ENCODE data around the gene TBC1D2.
A peak's percentile ranks its signal among the peaks of the same experiment; 100 is the strongest.
"Not testable (repeated sequence)": the region's sequence is repeated elsewhere in the genome, so short reads cannot be mapped to it uniquely, and the experiment has no call there.

Gene TBC1D2

GRCh38 chr9:98269652-98270051 lies 14.2 kb upstream of the TBC1D2 start:
- not testable (repeated sequence) for DNase-seq

GRCh38 chr9:98267556-98267955 lies 12.1 kb upstream of the TBC1D2 start:
- DNase-seq: not testable (repeated sequence)

- DNase-seq: no peak
Observed at GRCh38 chr9:98264516-98264915, 9.1 kb upstream of the TBC1D2 start.

DNA sequence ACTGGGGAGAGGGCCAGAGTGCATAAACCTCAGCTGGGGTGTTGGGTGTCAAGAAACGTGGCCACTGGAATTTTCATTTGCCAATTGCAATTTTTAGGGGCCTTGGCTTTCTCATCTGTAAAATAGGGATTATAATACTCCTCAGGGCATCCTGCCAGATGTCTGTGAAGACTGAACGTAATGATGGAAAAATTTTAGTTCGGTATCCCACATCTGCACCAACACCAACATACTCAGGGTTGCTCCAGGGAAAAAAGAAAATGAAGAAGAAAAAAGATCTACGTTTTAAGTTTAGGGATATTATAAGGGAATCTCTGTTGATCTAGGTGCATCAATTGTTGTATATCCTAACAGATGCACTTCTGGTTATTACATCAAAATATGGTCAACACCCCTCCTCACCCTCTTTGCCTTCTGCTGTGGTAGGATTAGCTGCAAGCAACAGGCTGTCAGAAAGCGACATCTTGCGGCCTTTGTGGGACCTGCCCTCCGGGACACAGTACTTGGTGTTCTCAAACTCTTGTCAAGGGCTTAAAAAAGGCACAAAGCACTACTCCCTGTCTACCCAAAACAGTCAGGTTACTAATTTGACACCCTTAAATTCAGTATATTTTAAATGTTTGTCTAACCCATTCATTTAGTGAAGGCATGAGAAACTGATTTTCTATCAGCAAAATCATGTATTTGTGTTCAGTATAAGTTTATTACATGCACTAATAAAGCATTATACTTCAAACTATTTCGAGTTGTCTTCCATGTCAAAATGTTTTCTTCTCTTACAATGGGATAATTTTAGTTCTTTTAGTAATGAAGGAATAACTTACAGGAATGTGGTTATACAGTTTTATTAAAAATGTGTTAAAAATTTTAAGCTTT lies 8.3 kb upstream of the TBC1D2 start:
- DNase-seq: peak; percentile 80

- DNase-seq: no peak
Observed at GRCh38 chr9:98263080-98263479, 7.6 kb upstream of the TBC1D2 start.

DNA sequence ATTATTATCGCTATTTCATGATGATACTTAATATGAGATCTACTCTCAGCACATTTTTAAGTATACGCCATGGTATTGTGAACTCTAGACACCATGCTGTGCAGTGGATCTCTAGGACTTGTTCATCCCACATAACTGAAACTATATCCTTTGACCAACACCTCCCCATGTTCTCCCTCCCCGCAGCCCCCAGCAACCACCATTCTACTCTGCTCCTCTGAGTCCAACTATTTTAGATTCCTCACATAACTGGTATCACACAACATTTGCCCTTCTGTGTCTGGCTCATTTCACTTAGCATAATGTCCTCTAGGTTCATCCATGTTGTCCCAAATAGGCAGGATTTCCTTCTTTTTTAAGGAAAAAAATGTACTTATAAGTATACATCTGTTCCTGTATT lies 6.6 kb upstream of the TBC1D2 start:
- no peak for DNase-seq

GRCh38 chr9:98260635-98261034 lies 5.2 kb upstream of the TBC1D2 start:
- DNase-seq: no peak

DNA sequence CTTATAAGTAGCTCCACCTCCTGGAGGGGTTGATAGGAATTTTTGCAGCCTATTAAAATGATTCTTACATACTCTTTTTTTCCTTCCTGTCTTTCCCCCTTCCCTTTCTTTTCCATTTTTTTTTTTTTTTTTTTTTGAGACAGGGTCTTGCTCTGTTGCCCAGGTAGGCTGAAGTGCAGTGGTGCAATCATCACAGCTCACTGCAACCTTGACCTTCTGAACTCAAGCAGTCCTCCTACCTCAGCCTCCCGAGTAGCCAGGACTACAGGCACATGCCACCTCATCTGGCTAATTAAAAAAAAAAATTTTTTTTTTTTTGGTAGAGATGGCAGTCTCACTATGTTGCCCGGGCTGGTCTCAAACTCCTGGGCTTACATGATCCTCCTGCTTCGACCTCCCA lies 4.3 kb upstream of the TBC1D2 start:
- DNase-seq: no peak

GRCh38 chr9:98256756-98257155 lies 1.3 kb upstream of the TBC1D2 start:
- peak; percentile 4 for DNase-seq

DNA sequence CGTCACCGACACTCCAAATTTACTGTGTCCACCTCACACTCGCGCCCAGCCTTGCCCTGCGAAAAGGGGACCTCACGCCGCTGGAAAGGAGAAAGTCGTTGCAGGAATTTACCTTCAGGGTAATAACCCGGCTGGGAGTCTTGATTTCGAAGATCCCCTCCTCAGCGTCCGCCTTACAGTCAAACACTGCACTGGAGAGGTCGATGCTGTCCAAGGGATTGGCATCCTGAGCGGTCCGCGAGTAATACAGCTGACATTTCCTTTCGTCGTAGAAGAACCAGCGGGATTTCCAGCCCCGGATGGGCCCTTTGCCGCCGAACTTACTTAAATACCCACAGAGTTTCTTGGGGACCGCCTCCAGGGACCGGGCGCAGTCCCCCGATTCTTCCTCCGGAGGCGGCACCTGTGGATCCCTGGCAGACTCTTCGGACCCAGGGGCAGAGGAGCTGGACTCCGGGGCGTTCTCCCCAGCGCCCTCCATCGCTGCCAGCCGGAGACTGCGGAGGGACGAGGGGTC lies 330 bp downstream of the TBC1D2 start:
- DNase-seq: no peak

DNA sequence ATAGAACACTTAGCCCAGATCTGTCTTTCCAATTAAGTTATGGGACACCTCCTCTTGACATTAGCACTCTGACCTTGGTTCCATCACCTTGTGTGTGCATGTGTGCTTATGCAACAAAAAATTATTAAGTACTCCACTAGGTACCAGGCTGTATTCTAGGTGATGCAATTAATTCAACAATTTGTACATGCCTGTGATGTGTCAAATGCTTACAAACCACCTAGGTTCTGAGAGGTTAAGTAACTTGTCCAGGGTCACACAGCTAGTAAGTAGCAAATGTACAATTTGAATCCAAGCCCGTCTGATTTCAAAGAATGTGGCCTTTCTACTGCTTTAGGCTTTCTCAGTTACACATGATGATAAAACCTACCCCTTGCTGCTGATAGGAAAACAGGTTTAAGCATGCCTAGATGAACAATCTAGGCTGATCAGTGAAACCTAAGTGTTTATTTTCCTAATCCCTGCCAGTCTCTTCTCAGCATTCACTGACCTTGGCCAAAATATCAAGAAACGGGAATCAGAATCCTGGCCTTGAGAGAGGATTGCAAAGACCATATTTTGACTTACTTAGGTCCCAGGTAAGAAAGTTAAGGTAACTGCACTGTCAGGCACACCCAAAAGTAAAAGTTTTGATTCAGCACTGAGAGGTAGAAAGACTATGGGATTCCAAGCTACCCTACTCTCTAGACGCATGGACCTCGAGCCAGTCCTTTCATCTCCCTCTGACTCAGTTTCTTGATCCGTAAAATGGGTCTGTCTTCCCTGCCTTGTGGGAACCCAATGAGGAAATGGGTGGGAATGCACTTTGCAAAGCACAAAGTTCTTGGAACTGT lies 1.0 kb downstream of the TBC1D2 start:
- no peak for DNase-seq

GRCh38 chr9:98253565-98253964 lies 1.9 kb downstream of the TBC1D2 start:
- no peak for DNase-seq

DNA sequence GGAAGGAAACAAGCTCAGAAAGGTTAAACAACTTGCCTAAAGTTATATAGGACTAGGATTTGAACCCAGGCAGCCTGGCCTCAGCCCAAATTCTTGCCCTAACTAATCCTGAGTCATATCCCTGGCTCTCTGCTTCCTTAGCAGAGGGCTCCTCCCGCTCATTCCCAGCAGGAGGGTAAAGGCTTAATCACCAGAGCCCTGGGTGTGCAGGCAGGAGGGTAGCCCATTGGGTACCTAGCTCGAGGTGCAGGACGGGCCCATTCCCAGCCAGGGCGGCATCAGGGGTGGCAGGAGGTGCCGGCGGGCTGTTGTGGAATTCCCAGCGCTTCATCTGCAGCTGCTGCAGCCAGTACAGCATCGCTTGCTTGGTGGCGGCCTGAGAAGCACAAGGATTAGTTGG lies 3.9 kb downstream of the TBC1D2 start:
- DNase-seq: no peak

- DNase-seq: no peak
Observed at GRCh38 chr9:98249771-98250170, 5.7 kb downstream of the TBC1D2 start.

GRCh38 chr9:98248737-98249474 lies 6.5 kb downstream of the TBC1D2 start:
- DNase-seq: no peak

DNA sequence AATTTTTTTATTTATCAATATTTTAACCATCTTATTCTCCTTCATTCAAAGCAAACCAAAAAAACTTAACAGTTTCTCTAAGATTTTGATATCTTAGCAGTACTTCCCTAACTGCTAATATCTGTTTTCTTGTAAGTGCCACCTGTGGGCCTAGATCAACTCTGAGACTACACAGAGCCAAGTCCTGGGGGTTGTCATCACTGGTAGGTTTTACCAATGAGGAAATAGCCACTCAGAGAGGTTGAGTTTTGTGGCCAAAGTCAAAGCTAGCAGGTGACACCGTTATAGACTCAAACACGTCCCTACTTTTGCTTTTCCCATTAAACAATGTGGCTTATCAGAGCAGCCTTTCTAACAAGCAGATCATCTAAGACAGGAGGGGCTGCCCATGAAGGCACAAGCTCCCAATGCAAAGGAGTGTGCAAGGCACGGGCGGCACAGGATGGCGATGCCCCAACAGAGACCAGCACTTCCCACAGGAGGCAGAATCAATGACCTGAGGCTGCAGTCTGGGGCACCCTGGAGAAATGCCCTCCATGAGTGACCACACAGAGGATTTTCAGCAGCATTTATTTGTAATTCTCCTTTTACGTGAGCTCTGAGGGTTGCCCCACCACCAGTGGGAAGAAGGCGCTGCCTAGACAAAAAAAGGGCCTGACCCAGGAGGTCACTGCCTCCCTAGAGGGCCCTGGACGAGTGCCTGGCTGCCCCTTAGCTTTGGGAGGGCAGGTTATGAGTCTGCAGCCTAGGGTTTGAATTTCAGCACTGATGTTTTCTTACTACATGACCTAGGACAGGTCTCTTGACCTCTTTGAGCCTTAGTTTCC lies 7.4 kb downstream of the TBC1D2 start:
- no peak for DNase-seq

DNA sequence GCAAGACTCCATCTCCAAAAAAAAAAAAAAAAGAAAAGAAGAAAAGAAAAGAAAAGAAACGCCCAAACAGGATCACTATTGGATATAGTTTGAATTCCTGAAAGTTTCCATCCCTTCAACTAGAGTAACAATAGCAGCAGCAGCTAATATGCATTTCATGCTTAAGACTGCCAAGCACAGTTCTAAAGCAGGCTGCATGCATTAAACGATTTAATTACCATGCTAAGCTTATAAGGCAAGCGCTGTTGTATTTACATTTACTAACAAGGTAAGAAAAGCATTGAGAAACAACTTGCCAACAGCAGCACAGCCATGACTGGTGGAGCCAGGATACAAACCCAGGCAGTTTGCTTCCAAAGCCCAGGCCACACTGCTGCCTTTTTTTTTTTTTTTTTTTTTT lies 13.0 kb downstream of the TBC1D2 start:
- no peak for DNase-seq

GRCh38 chr9:98241357-98242300 lies 13.8 kb downstream of the TBC1D2 start:
- DNase-seq: no peak

GRCh38 chr9:98240475-98240874 lies 15.0 kb downstream of the TBC1D2 start:
- no peak for DNase-seq

DNA sequence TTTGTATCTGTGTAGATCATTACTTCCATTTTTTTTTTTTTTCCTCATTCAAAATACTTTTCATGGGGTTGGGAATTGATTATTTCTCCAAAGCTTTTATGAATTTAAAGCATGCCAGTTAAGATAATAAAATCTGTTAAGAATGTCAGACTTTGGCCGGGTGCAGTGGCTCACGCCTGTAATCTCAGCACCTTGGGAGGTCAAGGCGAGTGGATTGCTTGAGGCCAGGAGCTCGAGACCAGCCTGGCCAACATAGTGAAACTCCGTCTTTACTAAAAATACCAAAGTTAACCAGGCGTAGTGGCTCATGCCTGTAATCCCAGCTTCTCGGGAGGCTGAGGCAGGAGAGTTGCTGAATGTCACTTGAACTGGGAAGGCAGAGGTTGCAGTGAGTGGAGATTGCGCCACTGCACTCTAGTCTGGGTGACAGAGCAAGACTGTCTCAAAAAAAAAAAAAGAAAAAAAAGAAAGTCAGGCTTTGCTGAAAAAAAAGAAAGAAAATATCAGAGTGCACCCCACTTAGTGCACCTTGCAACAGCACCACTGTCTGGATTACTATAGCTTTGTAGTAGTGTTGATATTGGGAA lies 18.5 kb downstream of the TBC1D2 start:
- no peak for DNase-seq

- DNase-seq: no peak
Observed at GRCh38 chr9:98235126-98235525, 20.3 kb downstream of the TBC1D2 start.
